Mesenchymal stem cell (in vitro differentiated cells and primary cell): ENCODE data around the gene ARID1A.

Source experiments
- DNase-seq: peaks from one replicate; pipeline ENCODE4 v3.0.0-alpha.2; 2013
- H2AFZ ChIP-seq: one replicate; pipeline ENCODE4 v1.6.1; 2013; ENCODE audit warnings: low read depth, mild to moderate bottlenecking, control low read depth, inconsistent platforms, low read length, moderate library complexity
- H2AK5ac ChIP-seq: 2 replicates; pipeline ENCODE4 v1.6.1; 2013; ENCODE audit warnings: low read length, moderate library complexity, mild to moderate bottlenecking, inconsistent platforms; ENCODE audit not compliant: severe bottlenecking
- H2BK120ac ChIP-seq: one replicate; pipeline ENCODE4 v1.6.1; 2013; ENCODE audit warnings: low read depth, mild to moderate bottlenecking, inconsistent platforms, low read length, moderate library complexity
- H2BK12ac ChIP-seq, 2 experiments: one replicate each; pipeline ENCODE4 v1.6.1; 2013; ENCODE audit warnings: inconsistent platforms in 2 of 2, low read length in 2 of 2, mild to moderate bottlenecking in 2 of 2, moderate library complexity in 2 of 2, control low read depth in 1 of 2
- H2BK15ac ChIP-seq: one replicate; pipeline ENCODE4 v1.6.1; 2013; ENCODE audit warnings: mild to moderate bottlenecking, low read depth, inconsistent platforms; ENCODE audit not compliant: poor library complexity, severe bottlenecking
- H2BK5ac ChIP-seq: 2 replicates; pipeline ENCODE4 v1.6.1; 2013; ENCODE audit warnings: low read depth, mild to moderate bottlenecking, low read length, control low read depth, inconsistent platforms; ENCODE audit not compliant: poor library complexity, severe bottlenecking
- H3K14ac ChIP-seq, 2 experiments: one replicate each; pipeline ENCODE4 v1.6.1; 2013; ENCODE audit warnings: inconsistent platforms in 2 of 2, low read length in 2 of 2, control low read depth in 1 of 2, mild to moderate bottlenecking in 1 of 2, moderate library complexity in 1 of 2
- H3K18ac ChIP-seq, 2 experiments: one replicate each; pipeline ENCODE4 v1.6.1; 2013; ENCODE audit warnings: inconsistent platforms in 2 of 2, low read length in 2 of 2, control low read depth in 1 of 2, low read depth in 1 of 2, mild to moderate bottlenecking in 1 of 2
- H3K23ac ChIP-seq, 2 experiments: one replicate each; pipeline ENCODE4 v1.6.1; 2013; ENCODE audit warnings: inconsistent platforms in 2 of 2, low read length in 2 of 2, mild to moderate bottlenecking in 2 of 2, moderate library complexity in 2 of 2, control low read depth in 1 of 2
- H3K27ac ChIP-seq: 2 replicates; pipeline ENCODE4 v1.5.1; 2013; ENCODE audit warnings: mild to moderate bottlenecking, moderate library complexity, low read length, control low read depth, inconsistent platforms; ENCODE audit not compliant: poor library complexity, severe bottlenecking
- H3K27me3 ChIP-seq, 2 experiments: 2 replicates each; pipeline versions ENCODE4 v1.6.1 to v1.7.0; 2013; ENCODE audit warnings: low read length in 2 of 2, mild to moderate bottlenecking in 2 of 2, moderate library complexity in 2 of 2, control low read depth in 1 of 2, inconsistent platforms in 1 of 2; ENCODE audit not compliant: control insufficient read depth in 1 of 2, insufficient read depth in 1 of 2
- H3K36me3 ChIP-seq, 2 experiments: 2 replicates each; pipeline versions ENCODE4 v1.6.1 to v1.7.0; 2013; ENCODE audit warnings: low read length in 2 of 2, control low read depth in 1 of 2, inconsistent platforms in 1 of 2, low read depth in 1 of 2, mild to moderate bottlenecking in 1 of 2; ENCODE audit not compliant: insufficient read depth in 2 of 2, control insufficient read depth in 1 of 2
- H3K4ac ChIP-seq, 2 experiments: one replicate each; pipeline ENCODE4 v1.6.1; 2013; ENCODE audit warnings: inconsistent platforms in 2 of 2, low read length in 2 of 2, mild to moderate bottlenecking in 2 of 2, moderate library complexity in 2 of 2, control low read depth in 1 of 2, low read depth in 1 of 2
- H3K4me1 ChIP-seq: 2 replicates; pipeline ENCODE4 v1.6.1; 2013; ENCODE audit warnings: low read depth, low read length, control low read depth; ENCODE audit not compliant: control insufficient read depth, insufficient read depth
- H3K4me2 ChIP-seq: 2 replicates; pipeline ENCODE4 v1.6.1; 2013; ENCODE audit warnings: low read length, mild to moderate bottlenecking, inconsistent platforms; ENCODE audit not compliant: poor library complexity, severe bottlenecking
- H3K4me3 ChIP-seq, 2 experiments: 2 replicates each; pipeline versions ENCODE4 v1.5.1 to v1.7.0; 2013; ENCODE audit warnings: low read length in 2 of 2, mild to moderate bottlenecking in 2 of 2, control low read depth in 1 of 2, low read depth in 1 of 2; ENCODE audit not compliant: insufficient read depth in 1 of 2
- H3K79me1 ChIP-seq: replicated peaks from 2 replicates; pipeline ENCODE4 v1.6.1; 2013; ENCODE audit warnings: mild to moderate bottlenecking, control low read depth, low read length, inconsistent platforms; ENCODE audit not compliant: poor library complexity, severe bottlenecking
- H3K9ac ChIP-seq: 2 replicates; pipeline ENCODE4 v1.7.0; 2013; ENCODE audit warnings: mild to moderate bottlenecking, low read length, moderate library complexity
- H3K9me3 ChIP-seq: 2 replicates; pipeline ENCODE4 v1.7.0; 2013; ENCODE audit warnings: mild to moderate bottlenecking, low read length; ENCODE audit not compliant: control insufficient read depth
- H4K8ac ChIP-seq: one replicate; pipeline ENCODE4 v1.6.1; 2013; ENCODE audit warnings: inconsistent platforms, mild to moderate bottlenecking, low read length, moderate library complexity
- H4K91ac ChIP-seq: one replicate; pipeline ENCODE4 v1.6.1; 2013; ENCODE audit warnings: mild to moderate bottlenecking, low read length, inconsistent platforms
- WGBS: methylation state at CpG from one replicate; pipeline ENCODE4 v1.1.7; 2013; ENCODE audit warnings: mixed read lengths; 5-methylcytosine and 5-hydroxymethylcytosine counted together

Gene ARID1A

GRCh38 chr1:26779098-26779668 is 83.4 kb downstream of the ARID1A start:
- Histone ChIP-seq H2BK5ac (no peak overlapping the region), H3K14ac (no peak overlapping the region), H3K4me2 (no peak overlapping the region), H3K4ac (no peak overlapping the region), H3K4me3 (no peak overlapping the region), H3K18ac (no peak overlapping the region), H2BK15ac (no peak overlapping the region), H2AK5ac (no peak overlapping the region), H3K9me3 (no peaks in the 10 kb centered on the region), H4K8ac (no peak overlapping the region), H2AFZ (no peak overlapping the region), H3K27ac (no peak overlapping the region), H2BK12ac (peak overlapping the region in 1 of 2 experiments; percentile 15), H3K23ac (no peak overlapping the region), H3K27me3 (no peaks in the 10 kb centered on the region), H4K91ac (no peak overlapping the region), H3K4me1 (peaks cover 8% of the 10 kb centered on the region), H3K79me1 (peaks cover 41% of the 10 kb centered on the region), H3K9ac (no peak overlapping the region), H2BK120ac (no peak overlapping the region), H3K36me3 (peaks cover 56 to 90% of the 10 kb centered on the region in 2 experiments)
- WGBS = 94% methylated on average over 11 of the region's 11 CpGs
- DNase-seq = no peak

GRCh38 chr1:26780344-26780957 is 84.6 kb downstream of the ARID1A start:
- Histone ChIP-seq H3K9ac (no peak overlapping the region), H3K4me1 (peaks cover 8% of the 10 kb centered on the region), H3K4me2 (no peak overlapping the region), H2BK15ac (no peak overlapping the region), H2BK120ac (no peak overlapping the region), H3K4me3 (no peak overlapping the region), H2AK5ac (no peak overlapping the region), H3K4ac (no peak overlapping the region), H3K18ac (no peak overlapping the region), H3K14ac (no peak overlapping the region), H2BK5ac (no peak overlapping the region), H3K9me3 (no peaks in the 10 kb centered on the region), H4K8ac (no peak overlapping the region), H3K36me3 (peaks cover 44 to 77% of the 10 kb centered on the region in 2 experiments), H3K23ac (no peak overlapping the region), H2BK12ac (no peak overlapping the region), H4K91ac (no peak overlapping the region), H3K79me1 (peaks cover 30% of the 10 kb centered on the region), H3K27ac (no peak overlapping the region), H3K27me3 (no peaks in the 10 kb centered on the region), H2AFZ (no peak overlapping the region)
- WGBS = 95% methylated on average over 20 of the region's 21 CpGs
- DNase-seq = no peak

GRCh38 chr1:26781206-26781825 is 85.5 kb downstream of the ARID1A start:
- Histone ChIP-seq H3K27ac (no peak overlapping the region), H3K9ac (no peak overlapping the region), H4K91ac (no peak overlapping the region), H2BK120ac (no peak overlapping the region), H3K4ac (no peak overlapping the region), H3K79me1 (peaks cover 26% of the 10 kb centered on the region), H3K18ac (no peak overlapping the region), H2BK15ac (no peak overlapping the region), H2AFZ (no peak overlapping the region), H2AK5ac (no peak overlapping the region), H3K4me3 (no peak overlapping the region), H4K8ac (no peak overlapping the region), H3K14ac (no peak overlapping the region), H3K23ac (no peak overlapping the region), H3K4me2 (no peak overlapping the region), H3K4me1 (peaks cover 10% of the 10 kb centered on the region), H2BK5ac (no peak overlapping the region), H2BK12ac (no peak overlapping the region), H3K9me3 (no peaks in the 10 kb centered on the region), H3K27me3 (no peaks in the 10 kb centered on the region), H3K36me3 (peaks cover 40 to 71% of the 10 kb centered on the region in 2 experiments)
- no peak for DNase-seq
- WGBS = 93% methylated on average over 10 of the region's 11 CpGs

- Histone ChIP-seq H3K18ac (no peak overlapping the region), H3K4me2 (no peak overlapping the region), H2AK5ac (no peak overlapping the region), H2AFZ (no peak overlapping the region), H4K8ac (no peak overlapping the region), H3K4ac (no peak overlapping the region), H3K36me3 (peaks cover 32 to 60% of the 10 kb centered on the region in 2 experiments), H3K9me3 (no peaks in the 10 kb centered on the region), H3K9ac (peak overlapping the region; percentile 15), H3K4me1 (peaks cover 15% of the 10 kb centered on the region), H3K27me3 (no peaks in the 10 kb centered on the region), H2BK12ac (no peak overlapping the region), H3K4me3 (no peak overlapping the region), H2BK15ac (no peak overlapping the region), H3K27ac (no peak overlapping the region), H3K79me1 (peaks cover 21% of the 10 kb centered on the region), H3K23ac (no peak overlapping the region), H2BK5ac (no peak overlapping the region), H2BK120ac (no peak overlapping the region), H3K14ac (no peak overlapping the region), H4K91ac (no peak overlapping the region)
- WGBS = 91% methylated on average over 3 of the region's 3 CpGs
- no peak for DNase-seq
Observed at GRCh38 chr1:26782521-26783212, 86.9 kb downstream of the ARID1A start.
